H9 (cell line): ENCODE measurements around the gene CAGE1. TPM values are rescaled to one million over a fixed set of nuclear protein-coding genes. Genes with fewer than 3 reads are reported as not detected.

Source experiments
- DNase-seq: peaks from one replicate; pipeline ENCODE4 v3.0.0-alpha.2; 2017
- H2AFZ ChIP-seq: one replicate; pipeline ENCODE4 v1.6.1; 2013; ENCODE audit warnings: mild to moderate bottlenecking, low read length, control low read depth, moderate library complexity
- H2AK5ac ChIP-seq: 2 replicates; pipeline ENCODE4 v1.6.1; 2013; ENCODE audit warnings: low read length, control low read depth, mixed read lengths; ENCODE audit not compliant: insufficient read length
- H2BK120ac ChIP-seq: one replicate; pipeline ENCODE4 v1.6.1; 2013; ENCODE audit warnings: low read depth, mild to moderate bottlenecking, low read length, control low read depth, inconsistent platforms; ENCODE audit not compliant: poor library complexity, severe bottlenecking
- H2BK12ac ChIP-seq: 2 replicates; pipeline ENCODE4 v1.6.1; 2013; ENCODE audit warnings: low read length, control low read depth, mixed read lengths, low read depth; ENCODE audit not compliant: insufficient read length
- H2BK15ac ChIP-seq: 2 replicates; pipeline ENCODE4 v1.6.1; 2013; ENCODE audit warnings: low read depth, low read length, control low read depth
- H2BK20ac ChIP-seq: one replicate; pipeline ENCODE4 v1.6.1; 2013; ENCODE audit warnings: low read depth, mild to moderate bottlenecking, low read length, control low read depth, inconsistent platforms; ENCODE audit not compliant: poor library complexity, severe bottlenecking
- H2BK5ac ChIP-seq: 2 replicates; pipeline ENCODE4 v1.6.1; 2013; ENCODE audit warnings: low read length, control low read depth, mixed read lengths; ENCODE audit not compliant: insufficient read length
- H3K14ac ChIP-seq: 2 replicates; pipeline ENCODE4 v1.6.1; 2013; ENCODE audit warnings: low read length, control low read depth; ENCODE audit not compliant: insufficient read depth
- H3K18ac ChIP-seq: 2 replicates; pipeline ENCODE4 v1.6.1; 2013; ENCODE audit warnings: low read depth, mild to moderate bottlenecking, mixed read lengths, low read length, control low read depth; ENCODE audit not compliant: insufficient read length
- H3K23ac ChIP-seq: 2 replicates; pipeline ENCODE4 v1.6.1; 2013; ENCODE audit warnings: low read length, control low read depth, mixed read lengths, low read depth; ENCODE audit not compliant: insufficient read length
- H3K23me2 ChIP-seq: 2 replicates; pipeline ENCODE4 v1.6.1; 2013; ENCODE audit warnings: low read depth, mild to moderate bottlenecking, mixed read lengths, low read length, control low read depth; ENCODE audit not compliant: insufficient read length, poor library complexity, severe bottlenecking
- H3K27ac ChIP-seq: 2 replicates; pipeline ENCODE4 v1.5.1; 2013; ENCODE audit warnings: low read length, control low read depth, mixed read lengths, low read depth; ENCODE audit not compliant: insufficient read length
- H3K27me3 ChIP-seq: 2 replicates; pipeline ENCODE4 v1.6.1; 2013; ENCODE audit warnings: low read length, control low read depth, inconsistent platforms; ENCODE audit not compliant: insufficient read depth
- H3K4ac ChIP-seq: 2 replicates; pipeline ENCODE4 v1.6.1; 2013; ENCODE audit warnings: low read depth, mild to moderate bottlenecking, control low read depth, inconsistent platforms, low read length, moderate library complexity
- H3K4me1 ChIP-seq: 2 replicates; pipeline ENCODE4 v1.6.1; 2013; ENCODE audit warnings: low read length, control low read depth, inconsistent platforms; ENCODE audit not compliant: insufficient read depth
- H3K4me2 ChIP-seq: 2 replicates; pipeline ENCODE4 v1.6.1; 2013; ENCODE audit warnings: low read length, control low read depth, mixed read lengths; ENCODE audit not compliant: insufficient read length, insufficient read depth
- H3K56ac ChIP-seq: 2 replicates; pipeline ENCODE4 v1.6.1; 2013; ENCODE audit warnings: low read depth, mild to moderate bottlenecking, mixed read lengths, low read length, control low read depth; ENCODE audit not compliant: insufficient read length
- H3K79me1 ChIP-seq: 2 replicates; pipeline ENCODE4 v1.6.1; 2013; ENCODE audit warnings: low read depth, mild to moderate bottlenecking, moderate library complexity, low read length, control low read depth, inconsistent platforms; ENCODE audit not compliant: insufficient read depth, poor library complexity, severe bottlenecking
- H3K79me2 ChIP-seq: 2 replicates; pipeline ENCODE4 v1.6.1; 2013; ENCODE audit warnings: low read length, control low read depth, inconsistent platforms; ENCODE audit not compliant: insufficient read depth
- H3K9ac ChIP-seq: 2 replicates; pipeline ENCODE4 v1.6.1; 2013; ENCODE audit warnings: low read length, control low read depth, mixed read lengths; ENCODE audit not compliant: insufficient read length; ENCODE audit errors: extremely low read depth
- H3K9me3 ChIP-seq: one replicate; pipeline ENCODE4 v1.6.1; 2013; ENCODE audit warnings: low read depth, low read length, inconsistent platforms; ENCODE audit not compliant: control insufficient read depth
- H3T11ph ChIP-seq: one replicate; pipeline ENCODE4 v1.6.1; 2013; ENCODE audit warnings: mild to moderate bottlenecking, low read length, control low read depth, inconsistent platforms
- H4K20me1 ChIP-seq: one replicate; pipeline ENCODE4 v1.6.1; 2013; ENCODE audit not compliant: control insufficient read depth, insufficient read length, insufficient read depth
- H4K5ac ChIP-seq: 2 replicates; pipeline ENCODE4 v1.6.1; 2013; ENCODE audit warnings: low read depth, mild to moderate bottlenecking, mixed read lengths, low read length, control low read depth; ENCODE audit not compliant: insufficient read length
- H4K8ac ChIP-seq: replicated peaks from 2 replicates; pipeline ENCODE4 v1.6.1; 2013; ENCODE audit warnings: low read length, control low read depth, mixed read lengths, low read depth; ENCODE audit not compliant: insufficient read length
- H4K91ac ChIP-seq: 2 replicates; pipeline ENCODE4 v1.6.1; 2013; ENCODE audit warnings: low read depth, mild to moderate bottlenecking, moderate library complexity, mixed read lengths, low read length, control low read depth; ENCODE audit not compliant: insufficient read length
- H3K27ac Mint-ChIP-seq, 3 experiments: 2 replicates in 2 of 3; 3 replicates in 1 of 3; pipeline ENCODE4 v1.8.0; 2020 to 2021; ENCODE audit warnings: mixed read lengths in 3 of 3, mild to moderate bottlenecking in 1 of 3, moderate library complexity in 1 of 3
- H3K27me3 Mint-ChIP-seq: 2 replicates; pipeline ENCODE4 v1.8.0; 2021; ENCODE audit warnings: low read depth, mild to moderate bottlenecking, moderate library complexity, mixed read lengths
- H3K36me3 Mint-ChIP-seq, 3 experiments: 2 replicates in 2 of 3; 3 replicates in 1 of 3; pipeline ENCODE4 v1.8.0; 2020 to 2021; ENCODE audit warnings: low read depth in 3 of 3, mixed read lengths in 3 of 3; ENCODE audit not compliant: insufficient read depth in 1 of 3
- H3K4me1 Mint-ChIP-seq, 2 experiments: 2 replicates each; pipeline ENCODE4 v1.8.0; 2020; ENCODE audit warnings: mixed read lengths in 2 of 2
- H3K4me3 Mint-ChIP-seq, 2 experiments: 2 replicates in 1 of 2; 3 replicates in 1 of 2; pipeline ENCODE4 v1.8.0; 2020 to 2021; ENCODE audit warnings: mild to moderate bottlenecking in 2 of 2, mixed read lengths in 2 of 2, moderate library complexity in 1 of 2
- H3K9me3 Mint-ChIP-seq, 2 experiments: 2 replicates in 1 of 2; 3 replicates in 1 of 2; pipeline ENCODE4 v1.8.0; 2020; ENCODE audit warnings: mild to moderate bottlenecking in 2 of 2, mixed read lengths in 2 of 2, moderate library complexity in 1 of 2
- WGBS: extraction: QIAGEN DNeasy Blood & Tissue Kit; methylation state at CpG from one replicate; pipeline ENCODE4 v1.1.7; 2013; ENCODE audit warnings: missing lambda C conversion rate, low lambda C conversion rate, mixed read lengths; ENCODE audit not compliant: insufficient read length; ENCODE audit errors: extremely low coverage; 5-methylcytosine and 5-hydroxymethylcytosine counted together
- total RNA-seq: library from RNA; stranded (reverse); gene quantifications from 2 replicates; pipeline ENCODE4 v1.2.1, GENCODE V29; 2021
- TF ChIP-seq, protein P1 (sequence below): fragments of 200-600 bp; sonication (generic); conservative IDR thresholded peaks from 3 replicates; pipeline ENCODE4 v1.8.0; 2021; ENCODE audit warnings: antibody characterized with exemption, mild to moderate bottlenecking

CAGE1 gene
- total RNA-seq, 1 experiment from 2014 or later, result 0.28 TPM

DNA sequence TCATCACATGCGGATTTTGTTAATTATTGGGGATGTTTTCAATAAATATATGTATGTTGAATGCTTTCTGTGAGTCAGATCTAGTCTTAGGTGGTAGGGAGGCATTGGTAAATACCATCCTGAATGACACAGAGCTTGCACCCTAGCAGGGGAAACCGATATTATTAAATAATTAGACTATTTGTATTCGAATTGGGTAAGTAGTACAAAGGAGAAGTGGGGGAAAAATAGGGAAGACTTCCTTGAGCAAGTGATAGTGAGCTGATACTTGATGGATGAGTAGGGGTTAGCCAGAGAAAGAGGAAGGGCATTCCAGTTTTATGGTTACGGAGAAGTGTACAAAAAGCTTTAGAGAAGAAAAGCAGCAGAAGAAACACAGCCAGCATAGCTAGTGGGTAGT lies 1.6 kb upstream of the CAGE1 start:
- no peak for DNase-seq
- Histone ChIP-seq H3K79me1 (peaks cover 2% of the 10 kb centered on the region), H3K56ac (no peak overlapping the region), H4K5ac (no peak overlapping the region), H2AFZ (no peak overlapping the region), H2BK12ac (no peak overlapping the region), H3K4me2 (peak overlapping the region; percentile 89), H4K20me1 (no peaks in the 10 kb centered on the region), H3K23ac (no peak overlapping the region), H3K27me3 (no peaks in the 10 kb centered on the region), H2AK5ac (no peak overlapping the region), H3K4ac (no peak overlapping the region), H2BK15ac (no peak overlapping the region), H2BK20ac (no peak overlapping the region), H2BK120ac (no peak overlapping the region), H3T11ph (no peak overlapping the region), H3K27ac (no peak overlapping the region), H3K9ac (peak overlapping the region; percentile 20), H3K9me3 (no peaks in the 10 kb centered on the region), H2BK5ac (no peak overlapping the region), H3K23me2 (peaks cover 13% of the 10 kb centered on the region), H3K18ac (no peak overlapping the region), H3K79me2 (peaks cover 12% of the 10 kb centered on the region; the same call in 1 of the 2 replicates), H4K91ac (no peak overlapping the region), H3K14ac (no peak overlapping the region), H4K8ac (no peak overlapping the region), H3K4me1 (no peaks in the 10 kb centered on the region; the same call in 1 of the 2 replicates)
- peak overlapping the region; percentile 90 to 92; a peak in 3 of 5 replicates for H3K4me3 Mint-ChIP-seq
- peaks cover 6 to 33% (median 29%) of the 10 kb centered on the region in 3 experiments; a peak in 5 of 7 replicates for H3K36me3 Mint-ChIP-seq
- no CpG with 5 or more reads among the region's 4 CpGs for WGBS
- TF ChIP-seq, protein P1, sequence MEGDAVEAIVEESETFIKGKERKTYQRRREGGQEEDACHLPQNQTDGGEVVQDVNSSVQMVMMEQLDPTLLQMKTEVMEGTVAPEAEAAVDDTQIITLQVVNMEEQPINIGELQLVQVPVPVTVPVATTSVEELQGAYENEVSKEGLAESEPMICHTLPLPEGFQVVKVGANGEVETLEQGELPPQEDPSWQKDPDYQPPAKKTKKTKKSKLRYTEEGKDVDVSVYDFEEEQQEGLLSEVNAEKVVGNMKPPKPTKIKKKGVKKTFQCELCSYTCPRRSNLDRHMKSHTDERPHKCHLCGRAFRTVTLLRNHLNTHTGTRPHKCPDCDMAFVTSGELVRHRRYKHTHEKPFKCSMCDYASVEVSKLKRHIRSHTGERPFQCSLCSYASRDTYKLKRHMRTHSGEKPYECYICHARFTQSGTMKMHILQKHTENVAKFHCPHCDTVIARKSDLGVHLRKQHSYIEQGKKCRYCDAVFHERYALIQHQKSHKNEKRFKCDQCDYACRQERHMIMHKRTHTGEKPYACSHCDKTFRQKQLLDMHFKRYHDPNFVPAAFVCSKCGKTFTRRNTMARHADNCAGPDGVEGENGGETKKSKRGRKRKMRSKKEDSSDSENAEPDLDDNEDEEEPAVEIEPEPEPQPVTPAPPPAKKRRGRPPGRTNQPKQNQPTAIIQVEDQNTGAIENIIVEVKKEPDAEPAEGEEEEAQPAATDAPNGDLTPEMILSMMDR, result no peak
- H3K27ac Mint-ChIP-seq, result no peak overlapping the region
- H3K4me1 Mint-ChIP-seq, result peaks cover 21 to 28% of the 10 kb centered on the region in 2 experiments
- H3K9me3 Mint-ChIP-seq, result no peaks in the 10 kb centered on the region
- H3K27me3 Mint-ChIP-seq, result no peaks in the 10 kb centered on the region
